Testis (tissue), 2 donors: ENCODE results near the gene OSBPL3.
"Not testable (repeated sequence)": the region's sequence is repeated elsewhere in the genome, so short reads cannot be mapped to it uniquely, and the experiment has no call there.

Experiments used
- POLR2A ChIP-seq: fragments of 450-650 bp; IDR thresholded peaks from one replicate; pipeline ENCODE4 v1.6.1; 2017; ENCODE audit warnings: antibody characterized with exemption, mild to moderate bottlenecking, moderate library complexity
- TF ChIP-seq, protein P1 (sequence below), 3 experiments: fragments of 450-650 bp in 2 of 3; fragments of 200-600 bp in 1 of 3; sonication (generic) in 1 of 3; IDR thresholded peaks; one replicate each; pipeline ENCODE4 v1.5.1; 2016 to 2019; ENCODE audit warnings: antibody characterized with exemption in 3 of 3, mild to moderate bottlenecking in 2 of 3, moderate library complexity in 1 of 3

DNA sequence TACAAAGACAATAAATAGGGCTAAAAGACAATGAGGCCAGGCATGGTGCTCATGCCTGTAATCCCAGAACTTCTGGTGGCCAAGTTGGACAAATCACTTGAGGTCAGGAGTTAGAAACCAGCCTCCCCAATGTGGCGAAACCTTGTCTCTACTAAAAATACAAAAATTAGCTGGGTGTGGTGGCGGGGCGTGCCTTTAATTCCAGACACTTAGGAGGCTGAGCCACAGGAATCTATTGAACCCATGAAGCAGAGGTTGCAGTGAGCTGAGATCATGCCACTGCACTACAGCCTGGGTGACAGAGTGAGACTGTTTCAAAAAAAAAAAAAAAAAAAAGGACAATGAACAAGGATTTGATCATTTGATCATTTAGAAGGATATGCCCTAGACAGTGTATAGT lies 32.7 kb upstream of the OSBPL3 start:
- TF ChIP-seq POLR2A = not testable (repeated sequence)
- TF ChIP-seq, protein P1, sequence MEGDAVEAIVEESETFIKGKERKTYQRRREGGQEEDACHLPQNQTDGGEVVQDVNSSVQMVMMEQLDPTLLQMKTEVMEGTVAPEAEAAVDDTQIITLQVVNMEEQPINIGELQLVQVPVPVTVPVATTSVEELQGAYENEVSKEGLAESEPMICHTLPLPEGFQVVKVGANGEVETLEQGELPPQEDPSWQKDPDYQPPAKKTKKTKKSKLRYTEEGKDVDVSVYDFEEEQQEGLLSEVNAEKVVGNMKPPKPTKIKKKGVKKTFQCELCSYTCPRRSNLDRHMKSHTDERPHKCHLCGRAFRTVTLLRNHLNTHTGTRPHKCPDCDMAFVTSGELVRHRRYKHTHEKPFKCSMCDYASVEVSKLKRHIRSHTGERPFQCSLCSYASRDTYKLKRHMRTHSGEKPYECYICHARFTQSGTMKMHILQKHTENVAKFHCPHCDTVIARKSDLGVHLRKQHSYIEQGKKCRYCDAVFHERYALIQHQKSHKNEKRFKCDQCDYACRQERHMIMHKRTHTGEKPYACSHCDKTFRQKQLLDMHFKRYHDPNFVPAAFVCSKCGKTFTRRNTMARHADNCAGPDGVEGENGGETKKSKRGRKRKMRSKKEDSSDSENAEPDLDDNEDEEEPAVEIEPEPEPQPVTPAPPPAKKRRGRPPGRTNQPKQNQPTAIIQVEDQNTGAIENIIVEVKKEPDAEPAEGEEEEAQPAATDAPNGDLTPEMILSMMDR (IDR thresholded peaks at IDR 0.05) = not testable (repeated sequence)
